MCF 10A (cell line): ENCODE measurements around the gene TMEM54. TPM values are rescaled to one million over a fixed set of nuclear protein-coding genes. Genes with fewer than 3 reads are reported as not detected.
A peak's percentile ranks its signal among the peaks of the same experiment; 100 is the strongest.

Experiments used
- BruUV-seq: library from RNA; stranded (reverse); fragments of 400-500 nt; replicated peaks from 2 replicates; lab custom pipeline; 2021; lab: Mats Ljungman, UMichigan
- CTCF ChIA-PET: fragments of 300-600 bp; sonication (Branson Sonifier 250); formaldehyde crosslinking; extraction: SDS; loops from one replicate; lab custom pipeline; 2021; ENCODE audit warnings: antibody characterized with exemption, inconsistent platforms; lab: Yijun Ruan, JAX
- POLR2A ChIA-PET: fragments of 300-600, 350-650 bp; sonication (Branson Sonifier 250); formaldehyde crosslinking; extraction: SDS; loops from one replicate; lab custom pipeline; 2020; ENCODE audit warnings: antibody characterized with exemption, inconsistent platforms; lab: Yijun Ruan, JAX
- DNase-seq: peaks from one replicate; pipeline ENCODE4 v3.0.0-alpha.2; 2018; ENCODE audit not compliant: unreplicated experiment
- H3K27ac Mint-ChIP-seq: one replicate; pipeline ENCODE4 v1.8.0; 2022; ENCODE audit warnings: mild to moderate bottlenecking, low read depth, mixed read lengths; ENCODE audit not compliant: unreplicated experiment
- H3K27me3 Mint-ChIP-seq: one replicate; pipeline ENCODE4 v1.8.0; 2022; ENCODE audit warnings: mixed read lengths; ENCODE audit not compliant: insufficient read depth, unreplicated experiment
- H3K36me3 Mint-ChIP-seq: one replicate; pipeline ENCODE4 v1.8.0; 2022; ENCODE audit warnings: mild to moderate bottlenecking, moderate library complexity, mixed read lengths; ENCODE audit not compliant: insufficient read depth, unreplicated experiment
- H3K4me1 Mint-ChIP-seq: one replicate; pipeline ENCODE4 v1.8.0; 2022; ENCODE audit warnings: mixed read lengths; ENCODE audit not compliant: insufficient read depth, unreplicated experiment
- H3K4me3 Mint-ChIP-seq: one replicate; pipeline ENCODE4 v1.8.0; 2022; ENCODE audit warnings: mild to moderate bottlenecking, moderate library complexity, mixed read lengths; ENCODE audit not compliant: unreplicated experiment
- H3K9me3 Mint-ChIP-seq: one replicate; pipeline ENCODE4 v1.8.0; 2022; ENCODE audit warnings: mixed read lengths; ENCODE audit not compliant: unreplicated experiment
- intact Hi-C: fragments of 100-400 bp; cut with micrococcal nuclease; formaldehyde crosslinking; loops from 2 replicates; pipeline ENCODE4 v1.14.1; 2022
- total RNA-seq: library from RNA; stranded (reverse); gene quantifications from 2 replicates; pipeline ENCODE4 v1.2.3, GENCODE V29; 2022
- TF ChIP-seq, protein P1 (sequence below): fragments of 200-600 bp; IDR thresholded peaks from one replicate; pipeline ENCODE4 v1.8.0; 2022; ENCODE audit warnings: antibody characterized with exemption, mild to moderate bottlenecking; ENCODE audit not compliant: unreplicated experiment

TMEM54 gene
- total RNA-seq, 1 experiment from 2014 or later: 6.2 TPM

GRCh38 chr1:32876341-32877210, 24.6 kb downstream of the TMEM54 start:
- no peak overlapping the region for H3K4me3 Mint-ChIP-seq
- no peaks in the 10 kb centered on the region for H3K9me3 Mint-ChIP-seq
- DNase-seq: peak; percentile 58
- TF ChIP-seq, protein P1, sequence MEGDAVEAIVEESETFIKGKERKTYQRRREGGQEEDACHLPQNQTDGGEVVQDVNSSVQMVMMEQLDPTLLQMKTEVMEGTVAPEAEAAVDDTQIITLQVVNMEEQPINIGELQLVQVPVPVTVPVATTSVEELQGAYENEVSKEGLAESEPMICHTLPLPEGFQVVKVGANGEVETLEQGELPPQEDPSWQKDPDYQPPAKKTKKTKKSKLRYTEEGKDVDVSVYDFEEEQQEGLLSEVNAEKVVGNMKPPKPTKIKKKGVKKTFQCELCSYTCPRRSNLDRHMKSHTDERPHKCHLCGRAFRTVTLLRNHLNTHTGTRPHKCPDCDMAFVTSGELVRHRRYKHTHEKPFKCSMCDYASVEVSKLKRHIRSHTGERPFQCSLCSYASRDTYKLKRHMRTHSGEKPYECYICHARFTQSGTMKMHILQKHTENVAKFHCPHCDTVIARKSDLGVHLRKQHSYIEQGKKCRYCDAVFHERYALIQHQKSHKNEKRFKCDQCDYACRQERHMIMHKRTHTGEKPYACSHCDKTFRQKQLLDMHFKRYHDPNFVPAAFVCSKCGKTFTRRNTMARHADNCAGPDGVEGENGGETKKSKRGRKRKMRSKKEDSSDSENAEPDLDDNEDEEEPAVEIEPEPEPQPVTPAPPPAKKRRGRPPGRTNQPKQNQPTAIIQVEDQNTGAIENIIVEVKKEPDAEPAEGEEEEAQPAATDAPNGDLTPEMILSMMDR: peak; percentile 86
- peaks cover 10% of the 10 kb centered on the region for H3K27me3 Mint-ChIP-seq
- ChIA-PET CTCF (interaction anchor here (0.6 to 3.7 kb wide), 35 partner anchors 8 to 468 kb away, joined by 3 to 24 read pairs (median 3); partner anchors contain the start of gene HPCA), POLR2A (interaction anchor here (0.6 kb wide), 1 partner anchor 23 kb away, joined by 3 read pairs; no protein-coding TSS in a partner anchor)
- no peaks in the 10 kb centered on the region for H3K36me3 Mint-ChIP-seq
- H3K4me1 Mint-ChIP-seq: peaks cover 7% of the 10 kb centered on the region
- no peak overlapping the region for H3K27ac Mint-ChIP-seq
- BruUV-seq: no TSS peak
- intact Hi-C loops: loop anchor here (1.0 kb wide), 2 partner anchors 131 to 210 kb away; no protein-coding TSS in a partner anchor

GRCh38 chr1:32874860-32875752, 26.1 kb downstream of the TMEM54 start:
- H3K27me3 Mint-ChIP-seq: peaks cover 3% of the 10 kb centered on the region
- H3K4me1 Mint-ChIP-seq: peaks cover 10% of the 10 kb centered on the region
- H3K36me3 Mint-ChIP-seq: no peaks in the 10 kb centered on the region
- no TSS peak for BruUV-seq
- ChIA-PET POLR2A (interaction anchor here (0.6 to 1.1 kb wide), 4 partner anchors 203 to 481 kb away, joined by 3 to 5 read pairs (median 3); partner anchors contain the start of genes AZIN2 and BSDC1), CTCF (interaction anchor here (0.6 to 3.7 kb wide), 22 partner anchors 12 to 491 kb away, joined by 3 to 24 read pairs (median 3); no protein-coding TSS in a partner anchor)
- TF ChIP-seq, protein P1: no peak
- no peaks in the 10 kb centered on the region for H3K9me3 Mint-ChIP-seq
- no peak for DNase-seq
- no peak overlapping the region for H3K4me3 Mint-ChIP-seq
- no peak overlapping the region for H3K27ac Mint-ChIP-seq
- intact Hi-C loops: loop anchor here (5.0 kb wide), 1 partner anchor 103 kb away; no protein-coding TSS in a partner anchor

DNA sequence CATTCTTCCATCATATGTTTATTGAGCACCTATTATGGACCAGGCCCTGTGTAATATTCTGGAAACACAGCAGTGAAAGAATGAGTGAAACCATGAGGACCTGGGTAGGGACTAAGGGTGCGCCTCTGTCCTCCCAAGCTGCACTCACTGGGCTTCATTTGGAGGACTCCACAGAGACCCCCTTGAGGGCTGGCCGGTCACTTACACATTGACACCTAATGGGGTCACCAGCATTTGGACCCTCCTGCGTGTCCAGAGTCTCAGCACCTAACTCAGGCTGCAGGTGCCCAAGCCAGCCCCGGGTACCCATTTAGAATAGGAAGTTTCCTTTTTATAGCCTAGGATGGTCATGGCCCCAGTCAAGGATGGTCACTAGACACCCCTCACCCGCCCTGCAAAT, 27.7 kb downstream of the TMEM54 start:
- BruUV-seq: no TSS peak
- H3K27me3 Mint-ChIP-seq: peaks cover 12% of the 10 kb centered on the region
- no peak overlapping the region for H3K27ac Mint-ChIP-seq
- H3K4me1 Mint-ChIP-seq: peaks cover 11% of the 10 kb centered on the region
- ChIA-PET POLR2A (no interaction called here), CTCF (interaction anchor here (0.5 to 3.7 kb wide), 25 partner anchors 11 to 473 kb away, joined by 3 to 24 read pairs (median 4); no protein-coding TSS in a partner anchor)
- TF ChIP-seq, protein P1: no peak
- no peak for DNase-seq
- H3K4me3 Mint-ChIP-seq: no peak overlapping the region
- no peaks in the 10 kb centered on the region for H3K36me3 Mint-ChIP-seq
- intact Hi-C loops: loop anchor here (2.0 to 5.0 kb wide), 4 partner anchors 101 to 473 kb away; no protein-coding TSS in a partner anchor
- H3K9me3 Mint-ChIP-seq: no peaks in the 10 kb centered on the region
